BE2C (cell line): Measurements from ENCODE around the gene QTRT2.

Experiments used
- DNase-seq: peaks from one replicate; pipeline ENCODE4 v3.0.0-alpha.2; 2020
- H3K27me3 ChIP-seq: fragments of 250-450 bp; sonication (Bioruptor Pico); 2 replicates; pipeline ENCODE4 v1.5.1; 2020; ENCODE audit warnings: mild to moderate bottlenecking
- H3K36me3 ChIP-seq: fragments of 250-450 bp; sonication (Bioruptor Pico); 2 replicates; pipeline ENCODE4 v1.5.1; 2020; ENCODE audit warnings: mild to moderate bottlenecking
- H3K4me1 ChIP-seq: fragments of 250-450 bp; sonication (Bioruptor Pico); 2 replicates; pipeline ENCODE4 v1.5.1; 2020
- H3K4me3 ChIP-seq: 2 replicates; pipeline ENCODE4 v1.5.1; 2011; ENCODE audit warnings: low read depth, low read length
- H3K9me3 ChIP-seq: fragments of 250-450 bp; sonication (Bioruptor Pico); 2 replicates; pipeline ENCODE4 v1.5.1; 2020
- TF ChIP-seq, protein P1 (sequence below): IDR thresholded peaks from 2 replicates; pipeline ENCODE4 v1.5.1; 2012; ENCODE audit warnings: mild to moderate bottlenecking, low read depth, low read length

The QTRT2 gene

GRCh38 chr3:114022145-114022802 is 34.3 kb upstream of the QTRT2 start:
- Histone ChIP-seq H3K9me3 (no peaks in the 10 kb centered on the region), H3K4me1 (no peaks in the 10 kb centered on the region), H3K4me3 (no peak overlapping the region), H3K36me3 (no peaks in the 10 kb centered on the region), H3K27me3 (peaks cover 3% of the 10 kb centered on the region)
- no peak for DNase-seq
- TF ChIP-seq, protein P1, sequence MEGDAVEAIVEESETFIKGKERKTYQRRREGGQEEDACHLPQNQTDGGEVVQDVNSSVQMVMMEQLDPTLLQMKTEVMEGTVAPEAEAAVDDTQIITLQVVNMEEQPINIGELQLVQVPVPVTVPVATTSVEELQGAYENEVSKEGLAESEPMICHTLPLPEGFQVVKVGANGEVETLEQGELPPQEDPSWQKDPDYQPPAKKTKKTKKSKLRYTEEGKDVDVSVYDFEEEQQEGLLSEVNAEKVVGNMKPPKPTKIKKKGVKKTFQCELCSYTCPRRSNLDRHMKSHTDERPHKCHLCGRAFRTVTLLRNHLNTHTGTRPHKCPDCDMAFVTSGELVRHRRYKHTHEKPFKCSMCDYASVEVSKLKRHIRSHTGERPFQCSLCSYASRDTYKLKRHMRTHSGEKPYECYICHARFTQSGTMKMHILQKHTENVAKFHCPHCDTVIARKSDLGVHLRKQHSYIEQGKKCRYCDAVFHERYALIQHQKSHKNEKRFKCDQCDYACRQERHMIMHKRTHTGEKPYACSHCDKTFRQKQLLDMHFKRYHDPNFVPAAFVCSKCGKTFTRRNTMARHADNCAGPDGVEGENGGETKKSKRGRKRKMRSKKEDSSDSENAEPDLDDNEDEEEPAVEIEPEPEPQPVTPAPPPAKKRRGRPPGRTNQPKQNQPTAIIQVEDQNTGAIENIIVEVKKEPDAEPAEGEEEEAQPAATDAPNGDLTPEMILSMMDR: no peak

- Histone ChIP-seq H3K4me3 (no peak overlapping the region), H3K4me1 (no peaks in the 10 kb centered on the region)
- TF ChIP-seq, protein P1: no peak
Measured at GRCh38 chr3:114025451-114025850, 31.1 kb upstream of the QTRT2 start.

GRCh38 chr3:114026331-114026730 is 30.2 kb upstream of the QTRT2 start:
- no peak overlapping the region for H3K4me3 ChIP-seq
- H3K4me1 ChIP-seq: no peaks in the 10 kb centered on the region
- no peaks in the 10 kb centered on the region for H3K9me3 ChIP-seq
- DNase-seq: no peak
- TF ChIP-seq, protein P1: no peak
- no peaks in the 10 kb centered on the region for H3K36me3 ChIP-seq
- H3K27me3 ChIP-seq: no peaks in the 10 kb centered on the region

More at GRCh38 chr3:114025451-114025850, 31.1 kb upstream of the QTRT2 start:
- no peak for DNase-seq
- no peaks in the 10 kb centered on the region; the same call in 1 of the 2 replicates for H3K27me3 ChIP-seq
- no peaks in the 10 kb centered on the region for H3K9me3 ChIP-seq
- H3K36me3 ChIP-seq: no peaks in the 10 kb centered on the region

- Histone ChIP-seq H3K36me3 (no peaks in the 10 kb centered on the region), H3K4me1 (no peaks in the 10 kb centered on the region), H3K9me3 (no peaks in the 10 kb centered on the region), H3K4me3 (no peak overlapping the region), H3K27me3 (no peaks in the 10 kb centered on the region)
- TF ChIP-seq, protein P1: no peak
- no peak for DNase-seq
Measured at GRCh38 chr3:114033721-114034120, 22.8 kb upstream of the QTRT2 start.

GRCh38 chr3:114034211-114034610 is 22.3 kb upstream of the QTRT2 start:
- H3K36me3 ChIP-seq: no peaks in the 10 kb centered on the region
- no peaks in the 10 kb centered on the region for H3K27me3 ChIP-seq
- no peak overlapping the region for H3K4me3 ChIP-seq
- DNase-seq: no peak
- H3K4me1 ChIP-seq: no peaks in the 10 kb centered on the region
- TF ChIP-seq, protein P1: no peak
- no peaks in the 10 kb centered on the region for H3K9me3 ChIP-seq

DNA sequence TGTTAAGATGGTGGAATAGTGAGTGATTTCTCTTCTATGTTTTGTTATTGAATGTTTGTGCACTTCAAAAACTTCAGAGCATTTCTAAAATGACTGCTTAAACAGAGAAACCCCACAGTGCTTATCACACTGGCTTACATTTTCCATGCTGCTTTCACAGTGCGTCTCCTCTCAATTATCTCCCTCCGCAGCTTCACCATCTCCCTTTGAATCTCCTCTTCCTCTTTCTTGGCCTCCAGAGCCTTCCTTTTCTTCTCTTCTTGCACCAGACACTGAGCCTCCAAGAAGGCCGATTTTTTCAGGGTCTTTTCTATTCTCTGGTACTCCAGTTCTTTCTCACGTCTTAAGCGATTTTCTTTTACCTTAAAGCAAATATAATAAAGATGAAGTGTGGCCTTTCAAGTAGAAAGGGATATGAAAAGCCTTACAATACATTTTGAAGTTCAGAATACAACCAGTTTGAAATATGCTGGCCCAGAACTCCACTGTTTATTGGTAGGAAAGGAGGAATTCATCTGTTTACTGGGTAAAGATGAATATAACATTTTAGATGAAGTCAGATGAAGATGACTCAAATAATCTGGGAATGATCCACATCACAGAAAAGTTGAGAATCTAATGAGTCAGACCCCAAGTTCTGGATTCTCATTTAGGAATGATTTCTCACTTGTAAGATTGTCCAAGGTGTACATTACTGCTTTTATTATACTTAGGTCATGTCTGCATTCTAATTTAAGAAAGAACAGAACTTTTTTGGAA is 21.6 kb upstream of the QTRT2 start:
- TF ChIP-seq, protein P1: no peak
- H3K27me3 ChIP-seq: no peaks in the 10 kb centered on the region
- no peaks in the 10 kb centered on the region for H3K36me3 ChIP-seq
- no peaks in the 10 kb centered on the region for H3K9me3 ChIP-seq
- no peaks in the 10 kb centered on the region for H3K4me1 ChIP-seq
- DNase-seq: no peak
- no peak overlapping the region for H3K4me3 ChIP-seq
